Left cardiac atrium (tissue), 4 donors: ENCODE results near the gene WASHC3. TPM values are rescaled to one million over a fixed set of nuclear protein-coding genes. Genes with fewer than 3 reads are reported as not detected.
A peak's percentile ranks its signal among the peaks of the same experiment; 100 is the strongest.
"Not testable (repeated sequence)": the region's sequence is repeated elsewhere in the genome, so short reads cannot be mapped to it uniquely, and the experiment has no call there.

ENCODE experiments used
- ATAC-seq, 2 donors: fragments of 200-7000 bp; cut with Tn5 transposase; one replicate each; pipeline ENCODE4 v1.9.1; 2020; ENCODE audit warnings: mild to moderate bottlenecking in 2 of 2, moderate library complexity in 2 of 2
- DNase-seq: peaks from one replicate; pipeline ENCODE4 v3.0.0-alpha.2; 2020
- intact Hi-C, 2 donors: fragments of 100-400 bp; cut with DNase I; formaldehyde crosslinking; loops; one replicate each; pipeline versions ENCODE4 v1.14.1 to v1.15.1; 2022 to 2023
- long read RNA-seq: library from polyadenylated mRNA; unstranded; transcript quantifications from one replicate; pipeline ENCODE4 v2.0.0, GENCODE V29; 2021
- total RNA-seq, 2 donors: library from RNA; stranded (reverse); fragmentation: NEBNext Ultra II Directional; extraction: Animal tissue kit (Norgen Biotek cat#: 25700); gene quantifications; one replicate each; pipeline ENCODE4 v1.2.1, GENCODE V29; 2021
- donor health status: DM: no; HTN: yes; CAD: no.
- donor health status: DM: no; HTN: yes; CAD: no; lungs with severe emphysema.
- donor health status: DM: yes; HTN: yes; CAD: no.
- donor health status: Dilated cardiomyopathy.

The WASHC3 gene
- total RNA-seq = 10 to 100 TPM; 31.8 to 39.4 TPM
- long read RNA-seq, partial matches to known transcripts = 0 of 8 reads
- long read RNA-seq, other reads (novel, unspliced or antisense) = 1 of 8 reads

GRCh38 chr12:102061560-102062418 is at the start of gene WASHC3:
Gene WASHC3 (minus strand): TSS chr12:102061991. CDS start chr12:102061962, 29 bp downstream.
- intact Hi-C loops = loop anchor here in 1 of 2 donors (5.0 to 10.0 kb wide), 2 partner anchors 61 to 127 kb away; partner anchors contain the start of genes NUP37 and PARPBP
- ATAC-seq (peak; percentile 100), DNase-seq (peak; percentile 97)

- no peak for ATAC-seq
- intact Hi-C loops = no loop called here
- no peak for DNase-seq
These were observed 49.0 kb upstream of the WASHC3 start for GRCh38 chr12:102110782-102111181.

- DNase-seq = no peak
- ATAC-seq = no peak
- intact Hi-C loops = no loop called here
These were observed 46.2 kb upstream of the WASHC3 start for GRCh38 chr12:102107970-102108369.

- intact Hi-C loops = no loop called here
- ATAC-seq (no peak), DNase-seq (no peak)
These were observed 45.1 kb upstream of the WASHC3 start for GRCh38 chr12:102106905-102107304.

GRCh38 chr12:102096855-102097254 is 35.1 kb upstream of the WASHC3 start:
- no peak for ATAC-seq

GRCh38 chr12:102095677-102096263 is 34.0 kb upstream of the WASHC3 start:
- no peak for DNase-seq
- intact Hi-C loops = loop anchor here in 1 of 2 donors (10.0 kb wide), 1 partner anchor 669 kb away; no protein-coding TSS in a partner anchor
- ATAC-seq = no peak

More at GRCh38 chr12:102096855-102097254, 35.1 kb upstream of the WASHC3 start:
- intact Hi-C loops = loop anchor here in 1 of 2 donors (10.0 kb wide), 1 partner anchor 668 kb away; no protein-coding TSS in a partner anchor
- DNase-seq = no peak

- DNase-seq = no peak
- intact Hi-C loops = loop anchor here in 1 of 2 donors (10.0 kb wide), 1 partner anchor 671 kb away; no protein-coding TSS in a partner anchor
- no peak for ATAC-seq
These were observed 31.5 kb upstream of the WASHC3 start for GRCh38 chr12:102093319-102093718.

GRCh38 chr12:102089228-102089835 is 27.5 kb upstream of the WASHC3 start:
- ATAC-seq, intact Hi-C loops, DNase-seq: not testable (repeated sequence)

- DNase-seq (no peak), ATAC-seq (no peak)
- intact Hi-C loops = no loop called here
These were observed 19.1 kb upstream of the WASHC3 start for GRCh38 chr12:102080842-102081241.

GRCh38 chr12:102072092-102072491 is 10.3 kb upstream of the WASHC3 start:
- DNase-seq, intact Hi-C loops, ATAC-seq: not testable (repeated sequence)

- intact Hi-C loops = loop anchor here in 1 of 2 donors (10.0 kb wide), 1 partner anchor 135 kb away; no protein-coding TSS in a partner anchor
- ATAC-seq (no peak), DNase-seq (no peak)
These were observed 7.9 kb upstream of the WASHC3 start for GRCh38 chr12:102069707-102070106.

- DNase-seq (no peak), ATAC-seq (no peak)
- intact Hi-C loops = loop anchor here in 1 of 2 donors (10.0 kb wide), 1 partner anchor 133 kb away; no protein-coding TSS in a partner anchor
These were observed 5.9 kb upstream of the WASHC3 start for GRCh38 chr12:102067574-102068258.

GRCh38 chr12:102064476-102064875 is 2.7 kb upstream of the WASHC3 start:
- no peak for ATAC-seq
- intact Hi-C loops = loop anchor here in 1 of 2 donors (5.0 to 10.0 kb wide), 2 partner anchors 58 to 130 kb away; partner anchors contain the start of genes NUP37 and PARPBP
- DNase-seq = no peak

GRCh38 chr12:102063069-102063468 is 1.3 kb upstream of the WASHC3 start:
- ATAC-seq (no peak), DNase-seq (no peak)
- intact Hi-C loops = loop anchor here in 1 of 2 donors (5.0 to 10.0 kb wide), 2 partner anchors 59 to 128 kb away; partner anchors contain the start of genes NUP37 and PARPBP

GRCh38 chr12:102062419-102062806 is 622 bp upstream of the WASHC3 start:
- ATAC-seq (no peak), DNase-seq (no peak)
- intact Hi-C loops = loop anchor here in 1 of 2 donors (5.0 to 10.0 kb wide), 2 partner anchors 60 to 128 kb away; partner anchors contain the start of genes NUP37 and PARPBP

GRCh38 chr12:102061096-102061559 is 663 bp downstream of the WASHC3 start:
- intact Hi-C loops = loop anchor here in 1 of 2 donors (5.0 to 10.0 kb wide), 2 partner anchors 61 to 126 kb away; partner anchors contain the start of genes NUP37 and PARPBP
- ATAC-seq (peak; percentile 11 to 18), DNase-seq (no peak)

GRCh38 chr12:102059343-102059742 is 2.4 kb downstream of the WASHC3 start:
- no peak for ATAC-seq
- intact Hi-C loops = no loop called here
- no peak for DNase-seq

- no peak for ATAC-seq
- no peak for DNase-seq
- intact Hi-C loops = no loop called here
These were observed 7.4 kb downstream of the WASHC3 start for GRCh38 chr12:102054345-102054744.
